Measurements from ENCODE around the gene KREMEN1. TPM values are rescaled to one million over a fixed set of nuclear protein-coding genes. Genes with fewer than 3 reads are reported as not detected.

Gene KREMEN1
- total RNA-seq, 1 experiment from 2014 or later = 1.8 TPM

GRCh38 chr22:29148826-29149225 lies 76.0 kb downstream of the KREMEN1 start:
- Histone ChIP-seq H3K36me3 (replicated peaks; ENCODE audit: control insufficient read depth, insufficient read depth, low read length) (no peaks in the 10 kb centered on the region), H3K27me3 (ENCODE audit: control insufficient read depth, insufficient read depth, low read length) (no peaks in the 10 kb centered on the region), H3K4me3 (ENCODE audit: insufficient read depth, low read depth, low read length) (no peak overlapping the region)
- no peak for DNase-seq

GRCh38 chr22:29149841-29150555 lies 77.2 kb downstream of the KREMEN1 start:
- peak; percentile 36 for DNase-seq
- H3K27me3 ChIP-seq (ENCODE audit: control insufficient read depth, insufficient read depth, low read length) = no peaks in the 10 kb centered on the region

GRCh38 chr22:29150701-29151100 lies 77.9 kb downstream of the KREMEN1 start:
- H3K27me3 ChIP-seq (ENCODE audit: control insufficient read depth, insufficient read depth, low read length) = no peaks in the 10 kb centered on the region
- H3K36me3 ChIP-seq (replicated peaks; ENCODE audit: control insufficient read depth, insufficient read depth, low read length) = no peaks in the 10 kb centered on the region
- no peak overlapping the region for H3K4me3 ChIP-seq (ENCODE audit: insufficient read depth, low read depth, low read length)
- no peak for DNase-seq

More at GRCh38 chr22:29149841-29150555, 77.2 kb downstream of the KREMEN1 start:
- Histone ChIP-seq H3K4me3 (ENCODE audit: insufficient read depth, low read depth, low read length) (no peak overlapping the region), H3K36me3 (replicated peaks; ENCODE audit: control insufficient read depth, insufficient read depth, low read length) (no peaks in the 10 kb centered on the region)

- DNase-seq = no peak
- no peaks in the 10 kb centered on the region for H3K36me3 ChIP-seq (replicated peaks; ENCODE audit: control insufficient read depth, insufficient read depth, low read length)
- H3K27me3 ChIP-seq (ENCODE audit: control insufficient read depth, insufficient read depth, low read length) = no peaks in the 10 kb centered on the region
- no peak overlapping the region for H3K4me3 ChIP-seq (ENCODE audit: insufficient read depth, low read depth, low read length)
Observed at GRCh38 chr22:29151316-29151715, 78.5 kb downstream of the KREMEN1 start.

- Histone ChIP-seq H3K36me3 (replicated peaks; ENCODE audit: control insufficient read depth, insufficient read depth, low read length) (no peaks in the 10 kb centered on the region), H3K4me3 (ENCODE audit: insufficient read depth, low read depth, low read length) (no peak overlapping the region), H3K27me3 (ENCODE audit: control insufficient read depth, insufficient read depth, low read length) (no peaks in the 10 kb centered on the region)
- peak; percentile 84 for DNase-seq
Observed at GRCh38 chr22:29152045-29152953, 79.5 kb downstream of the KREMEN1 start.

GRCh38 chr22:29152954-29153719 lies 80.3 kb downstream of the KREMEN1 start:
- no peak for DNase-seq
- Histone ChIP-seq H3K27me3 (ENCODE audit: control insufficient read depth, insufficient read depth, low read length) (no peaks in the 10 kb centered on the region), H3K36me3 (replicated peaks; ENCODE audit: control insufficient read depth, insufficient read depth, low read length) (no peaks in the 10 kb centered on the region), H3K4me3 (ENCODE audit: insufficient read depth, low read depth, low read length) (no peak overlapping the region)

GRCh38 chr22:29154364-29155048 lies 81.7 kb downstream of the KREMEN1 start:
- H3K36me3 ChIP-seq (replicated peaks; ENCODE audit: control insufficient read depth, insufficient read depth, low read length) = no peaks in the 10 kb centered on the region
- no peak overlapping the region for H3K4me3 ChIP-seq (ENCODE audit: insufficient read depth, low read depth, low read length)
- H3K27me3 ChIP-seq (ENCODE audit: control insufficient read depth, insufficient read depth, low read length) = no peaks in the 10 kb centered on the region
- peak; percentile 93 for DNase-seq

- H3K4me3 ChIP-seq (ENCODE audit: insufficient read depth, low read depth, low read length) = no peak overlapping the region
- no peaks in the 10 kb centered on the region for H3K36me3 ChIP-seq (replicated peaks; ENCODE audit: control insufficient read depth, insufficient read depth, low read length)
- no peaks in the 10 kb centered on the region for H3K27me3 ChIP-seq (ENCODE audit: control insufficient read depth, insufficient read depth, low read length)
- DNase-seq = no peak
Observed at GRCh38 chr22:29155966-29156365, 83.1 kb downstream of the KREMEN1 start.

GRCh38 chr22:29156507-29156906 lies 83.7 kb downstream of the KREMEN1 start:
- DNase-seq = peak; percentile 76
- no peaks in the 10 kb centered on the region for H3K36me3 ChIP-seq (replicated peaks; ENCODE audit: control insufficient read depth, insufficient read depth, low read length)
- no peaks in the 10 kb centered on the region for H3K27me3 ChIP-seq (ENCODE audit: control insufficient read depth, insufficient read depth, low read length)
- no peak overlapping the region for H3K4me3 ChIP-seq (ENCODE audit: insufficient read depth, low read depth, low read length)

GRCh38 chr22:29157759-29158535 lies 85.1 kb downstream of the KREMEN1 start:
- no peaks in the 10 kb centered on the region for H3K36me3 ChIP-seq (replicated peaks; ENCODE audit: control insufficient read depth, insufficient read depth, low read length)
- no peak overlapping the region for H3K4me3 ChIP-seq (ENCODE audit: insufficient read depth, low read depth, low read length)
- peak; percentile 48 for DNase-seq
- H3K27me3 ChIP-seq (ENCODE audit: control insufficient read depth, insufficient read depth, low read length) = no peaks in the 10 kb centered on the region

- Histone ChIP-seq H3K27me3 (ENCODE audit: control insufficient read depth, insufficient read depth, low read length) (no peaks in the 10 kb centered on the region), H3K36me3 (replicated peaks; ENCODE audit: control insufficient read depth, insufficient read depth, low read length) (no peaks in the 10 kb centered on the region), H3K4me3 (ENCODE audit: insufficient read depth, low read depth, low read length) (no peak overlapping the region)
- no peak for DNase-seq
Observed at GRCh38 chr22:29158546-29158945, 85.7 kb downstream of the KREMEN1 start.

- DNase-seq = no peak
- no peaks in the 10 kb centered on the region for H3K36me3 ChIP-seq (replicated peaks; ENCODE audit: control insufficient read depth, insufficient read depth, low read length)
- H3K27me3 ChIP-seq (ENCODE audit: control insufficient read depth, insufficient read depth, low read length) = no peaks in the 10 kb centered on the region
- H3K4me3 ChIP-seq (ENCODE audit: insufficient read depth, low read depth, low read length) = no peak overlapping the region
Observed at GRCh38 chr22:29163808-29164207, 91.0 kb downstream of the KREMEN1 start.

GRCh38 chr22:29165321-29166060 lies 92.7 kb downstream of the KREMEN1 start:
- no peak for DNase-seq
- Histone ChIP-seq H3K4me3 (ENCODE audit: insufficient read depth, low read depth, low read length) (no peak overlapping the region), H3K36me3 (replicated peaks; ENCODE audit: control insufficient read depth, insufficient read depth, low read length) (no peaks in the 10 kb centered on the region), H3K27me3 (ENCODE audit: control insufficient read depth, insufficient read depth, low read length) (no peaks in the 10 kb centered on the region)
